ENCODE data around the gene PSMA7. TPM values are rescaled to one million over a fixed set of nuclear protein-coding genes. Genes with fewer than 3 reads are reported as not detected.
"Not testable (repeated sequence)": the region's sequence is repeated elsewhere in the genome, so short reads cannot be mapped to it uniquely, and the experiment has no call there.

PSMA7 gene
- total RNA-seq, 2 experiments from 2014 or later = 432 to 433 TPM

DNA sequence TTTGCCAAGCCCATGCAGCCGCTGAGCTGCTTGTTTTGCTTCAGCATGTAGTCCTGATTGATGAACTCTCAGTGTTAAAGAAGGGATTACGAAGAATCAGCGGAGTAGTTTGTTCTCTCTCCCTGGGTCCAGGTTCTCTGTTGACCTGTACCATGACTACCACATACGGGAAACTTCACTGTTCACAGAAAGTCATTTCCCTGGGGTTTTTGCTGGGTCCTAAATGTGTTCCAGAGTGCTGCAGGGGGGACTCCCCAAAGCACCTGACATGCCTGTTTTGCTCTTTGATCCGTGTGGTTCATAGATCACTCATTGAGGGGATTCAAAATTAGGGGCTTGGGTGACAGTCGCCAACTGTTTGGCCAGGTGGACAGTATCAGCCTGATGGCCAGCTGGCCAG, 15.4 kb downstream of the PSMA7 start:
- ChIA-PET CTCF (no interaction called here), POLR2A (no interaction called here)

DNA sequence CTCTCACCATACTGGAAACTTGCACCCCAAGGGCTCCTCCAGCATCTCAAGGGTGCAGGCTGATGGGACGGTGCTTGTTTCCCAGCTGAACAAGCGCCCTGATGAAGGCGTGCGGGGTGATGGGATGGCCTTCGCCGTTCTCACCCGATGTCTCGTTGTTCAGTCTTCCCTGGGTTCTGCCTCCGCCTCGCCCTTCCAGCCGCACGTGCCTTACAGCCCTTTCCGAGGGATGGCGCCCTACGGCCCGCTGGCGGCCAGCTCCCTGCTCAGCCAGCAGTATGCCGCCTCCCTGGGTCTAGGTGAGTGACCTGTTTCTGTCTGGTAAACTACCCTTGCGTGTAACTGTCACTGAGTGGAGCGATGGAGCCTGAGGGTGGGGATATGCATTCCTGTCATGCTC, 17.1 kb downstream of the PSMA7 start:
- POLR2A ChIA-PET = no interaction called here
- CTCF ChIA-PET = interaction anchor here (1.5 kb wide), 1 partner anchor 15 kb away, joined by 4 read pairs; no protein-coding TSS in a partner anchor

- POLR2A ChIA-PET = interaction anchor here (2.9 kb wide), 1 partner anchor 57 kb away, joined by 19 read pairs; the partner anchor contains the start of gene TAF4
- CTCF ChIA-PET = interaction anchor here (0.8 to 1.2 kb wide), 4 partner anchors 18 to 43 kb away, joined by 3 read pairs; no protein-coding TSS in a partner anchor
Observed at GRCh38 chr20:62123450-62124118, 19.6 kb downstream of the PSMA7 start.

DNA sequence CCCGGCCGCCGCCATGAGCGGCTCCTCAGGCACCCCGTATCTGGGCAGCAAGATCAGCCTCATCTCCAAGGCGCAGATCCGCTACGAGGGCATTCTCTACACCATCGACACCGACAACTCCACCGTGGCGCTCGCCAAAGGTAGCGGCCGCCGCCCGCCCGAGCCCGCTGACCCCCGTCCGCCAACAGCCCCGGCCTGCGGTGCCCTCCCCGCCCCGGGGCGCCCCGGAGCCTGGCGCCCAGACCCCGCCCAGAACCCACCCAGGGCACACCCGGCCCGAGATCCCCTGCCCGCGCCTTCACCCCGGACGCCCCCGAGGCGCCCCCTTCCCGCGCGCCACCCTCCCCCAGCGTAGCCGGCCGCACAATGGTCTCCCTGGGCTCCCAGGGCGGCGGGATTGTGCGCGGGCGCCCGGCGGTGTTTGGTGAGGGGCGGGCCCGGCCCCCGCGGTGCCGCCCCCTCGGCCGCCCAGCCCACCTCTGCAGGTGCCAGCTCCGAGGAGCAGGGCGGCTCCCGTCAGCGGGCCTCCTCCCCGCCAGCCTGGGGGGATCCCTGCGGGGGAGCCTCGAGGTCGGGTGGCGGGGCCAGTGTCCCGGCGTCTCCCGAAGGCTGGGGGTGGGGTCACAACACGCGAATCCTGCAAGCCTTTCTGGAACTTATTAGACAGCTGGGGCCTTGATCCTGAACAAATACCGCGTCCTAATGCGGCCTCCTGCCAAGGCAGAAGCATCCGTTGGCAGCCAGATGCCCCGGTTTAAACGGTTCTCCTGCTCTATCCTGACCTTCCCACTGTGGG, 20.3 kb downstream of the PSMA7 start:
- POLR2A ChIA-PET = interaction anchor here (1.5 to 2.9 kb wide), 3 partner anchors 18 to 57 kb away, joined by 6 to 19 read pairs (median 6); partner anchors contain the start of genes PSMA7, SS18L1 and TAF4

DNA sequence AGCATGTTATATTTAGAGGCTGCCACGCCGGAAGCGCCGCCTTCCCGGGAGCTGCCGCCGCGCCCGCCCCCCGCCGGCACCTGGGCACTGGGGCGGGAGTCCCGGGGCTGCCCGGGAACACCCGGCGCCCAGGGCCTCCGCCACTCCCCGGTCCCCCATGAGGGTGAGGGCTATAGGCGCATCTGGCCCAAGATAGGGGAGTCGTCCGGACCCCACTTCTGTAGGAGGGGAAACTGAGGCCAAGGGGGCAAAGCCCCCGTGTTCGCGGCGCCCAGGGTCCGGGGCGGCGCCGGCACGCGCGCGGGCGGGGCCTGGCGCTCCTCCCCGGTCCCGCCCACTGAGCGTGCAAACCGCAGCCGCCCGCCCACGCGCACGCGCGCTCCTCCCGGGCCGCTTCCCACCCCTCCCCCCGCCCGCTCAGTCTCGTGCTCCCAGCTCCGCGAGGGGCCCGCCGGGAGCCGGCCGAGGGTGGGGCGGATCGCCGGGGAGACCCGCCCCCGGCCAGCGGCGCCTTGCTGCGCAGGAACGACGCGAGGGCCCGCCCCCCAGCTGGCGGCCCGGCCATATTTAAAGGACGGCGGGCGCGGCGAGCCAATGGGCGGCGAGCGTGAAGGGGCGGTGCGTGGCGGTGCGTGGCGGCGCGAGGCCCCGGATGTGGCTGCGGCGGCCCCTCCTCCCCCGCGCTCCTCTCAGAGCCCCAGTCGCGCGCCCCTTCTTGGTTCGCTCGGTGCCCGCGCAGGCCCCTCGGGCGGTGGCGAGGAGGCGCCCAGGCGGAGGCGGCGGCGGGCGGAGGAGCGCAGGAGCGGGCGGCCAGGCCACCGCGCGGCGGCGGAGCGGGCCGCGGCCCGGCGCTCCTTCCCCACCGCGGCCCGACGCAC, 21.2 kb downstream of the PSMA7 start, which contains the start of gene LSM14B:
TSS of gene LSM14B (plus strand) at position 700 of the 878 bp plus-strand sequence. CDS start 192 bp downstream, outside the sequence.
- ChIA-PET CTCF (interaction anchor here (0.8 to 2.0 kb wide), 4 partner anchors 11 to 111 kb away, joined by 3 to 6 read pairs (median 4); no protein-coding TSS in a partner anchor), POLR2A (interaction anchor here (0.6 to 2.9 kb wide), 5 partner anchors 13 to 56 kb away, joined by 3 to 19 read pairs (median 6); partner anchors contain the start of genes PSMA7, SS18L1 and TAF4)

More for the DNA sequence above, 20.3 kb downstream of the PSMA7 start:
- CTCF ChIA-PET = interaction anchor here (0.8 to 2.0 kb wide), 4 partner anchors 19 to 112 kb away, joined by 3 to 6 read pairs (median 4); no protein-coding TSS in a partner anchor

DNA sequence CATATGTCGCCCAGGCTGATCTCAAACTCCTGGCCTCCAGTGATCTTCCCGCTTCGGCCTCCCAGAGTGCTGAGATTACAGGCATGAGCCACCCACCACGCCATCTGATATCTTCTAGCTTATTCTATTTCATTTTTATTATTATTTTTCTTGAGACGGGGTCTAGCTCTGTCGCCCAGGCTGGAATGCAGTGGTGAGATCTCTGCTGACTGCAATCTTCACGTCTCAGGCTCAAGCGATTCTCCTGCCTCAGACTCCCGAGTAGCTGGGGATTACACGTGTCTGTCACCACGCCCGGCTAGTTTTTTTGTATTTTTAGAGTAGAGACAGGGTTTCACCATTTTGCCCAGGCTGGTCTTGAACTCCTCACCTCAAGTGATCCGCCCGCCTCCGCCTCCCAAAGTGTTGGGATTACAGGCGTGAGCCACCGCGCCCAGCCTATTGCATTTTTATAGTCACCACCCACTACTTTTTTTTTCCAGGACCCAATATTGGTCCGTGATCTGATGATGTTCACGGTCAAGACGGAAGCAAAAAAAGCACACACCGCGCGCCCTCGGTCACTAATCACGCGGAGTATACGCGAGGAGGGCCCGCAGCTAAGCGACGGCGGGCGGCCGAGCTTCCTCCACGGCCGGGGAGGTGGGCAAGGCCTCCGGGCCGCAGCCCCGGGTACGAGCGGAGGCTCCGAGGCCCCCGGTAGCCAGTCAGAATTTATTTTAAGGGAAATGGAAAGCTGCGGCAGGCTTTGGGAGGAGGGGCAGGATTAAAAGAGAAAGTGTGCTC, 22.0 kb downstream of the PSMA7 start:
- POLR2A ChIA-PET = interaction anchor here (0.6 to 2.9 kb wide), 5 partner anchors 14 to 57 kb away, joined by 3 to 19 read pairs (median 6); partner anchors contain the start of genes PSMA7, SS18L1 and TAF4
- CTCF ChIA-PET = interaction anchor here (0.8 to 2.0 kb wide), 3 partner anchors 12 to 20 kb away, joined by 3 to 6 read pairs (median 3); no protein-coding TSS in a partner anchor

- ChIA-PET POLR2A (no interaction called here), CTCF (interaction anchor here (2.0 kb wide), 1 partner anchor 21 kb away, joined by 6 read pairs; no protein-coding TSS in a partner anchor)
Observed at GRCh38 chr20:62120365-62120762, 22.8 kb downstream of the PSMA7 start.

GRCh38 chr20:62119591-62120364, 23.4 kb downstream of the PSMA7 start:
- ChIA-PET CTCF (no interaction called here), POLR2A (no interaction called here)

- CTCF ChIA-PET = interaction anchor here (1.2 kb wide), 1 partner anchor 23 kb away, joined by 3 read pairs; no protein-coding TSS in a partner anchor
- POLR2A ChIA-PET = no interaction called here
Observed at GRCh38 chr20:62119115-62119514, 24.1 kb downstream of the PSMA7 start.

DNA sequence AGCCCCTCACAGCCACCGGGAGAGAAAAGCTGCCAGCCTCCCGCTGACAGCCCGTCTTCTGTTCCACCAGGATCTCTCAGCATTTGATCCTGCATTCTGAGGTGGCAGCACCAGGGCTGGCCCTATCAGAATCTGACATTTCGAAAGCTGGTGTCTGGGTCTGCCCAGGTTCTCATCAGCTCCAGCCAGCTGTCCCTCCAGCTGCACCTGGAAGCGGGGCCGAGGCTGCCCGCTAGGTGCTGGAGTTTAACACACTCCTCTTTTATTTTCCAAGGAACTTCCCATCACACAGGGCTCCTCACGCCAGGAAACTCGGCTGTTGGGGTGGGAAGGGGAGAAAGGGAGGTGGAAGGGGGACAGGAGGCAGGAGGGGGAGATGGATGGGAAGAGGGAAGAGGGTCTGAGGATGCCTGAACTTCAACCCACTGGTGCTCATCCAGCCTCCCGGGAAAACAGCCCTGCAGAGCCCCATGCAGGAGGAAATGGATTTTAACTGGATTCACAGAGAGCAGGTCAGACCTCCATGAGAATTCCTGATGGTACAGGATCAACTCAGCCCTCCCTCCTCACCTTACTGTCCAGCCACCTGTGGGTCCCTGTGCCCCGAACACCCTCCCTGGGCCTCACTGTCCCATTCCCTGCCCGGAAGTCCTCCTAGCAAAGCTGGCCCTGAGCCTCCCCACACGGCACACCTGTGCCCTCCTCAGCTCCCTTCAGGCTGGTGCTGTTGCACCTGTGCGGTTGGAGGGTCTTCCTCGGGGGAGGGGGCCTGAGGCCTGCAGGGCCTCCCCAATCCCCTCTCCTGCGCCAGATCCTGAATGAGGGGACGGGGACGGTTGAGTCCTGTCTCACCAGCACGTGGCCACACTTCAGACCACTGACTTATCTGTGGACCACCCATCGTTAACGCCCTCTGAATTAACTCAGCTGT, 24.8 kb downstream of the PSMA7 start:
- CTCF ChIA-PET = interaction anchor here (1.2 kb wide), 1 partner anchor 24 kb away, joined by 3 read pairs; no protein-coding TSS in a partner anchor

DNA sequence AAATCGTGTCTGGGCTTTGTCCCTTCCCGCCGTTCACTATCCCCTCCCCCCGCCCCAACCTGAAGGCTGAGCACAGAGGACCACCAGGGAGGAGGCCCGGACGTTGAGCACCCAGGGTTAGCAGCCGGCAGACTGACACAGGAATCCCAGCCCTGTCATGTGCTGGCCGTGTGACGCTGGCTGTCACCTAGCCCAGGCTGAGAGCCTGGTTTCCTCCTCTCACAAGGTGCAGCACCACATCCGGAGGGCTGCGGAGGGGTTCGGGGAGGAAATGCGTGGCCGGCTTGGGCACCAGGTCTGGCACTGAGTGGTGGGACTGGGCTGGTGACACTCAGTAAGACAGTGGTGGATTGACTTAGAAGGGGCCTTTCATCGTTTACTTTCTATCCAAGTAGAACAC, 25.5 kb downstream of the PSMA7 start:
- POLR2A ChIA-PET = no interaction called here
- CTCF ChIA-PET = no interaction called here

More for the DNA sequence above, 24.8 kb downstream of the PSMA7 start:
- POLR2A ChIA-PET = no interaction called here

DNA sequence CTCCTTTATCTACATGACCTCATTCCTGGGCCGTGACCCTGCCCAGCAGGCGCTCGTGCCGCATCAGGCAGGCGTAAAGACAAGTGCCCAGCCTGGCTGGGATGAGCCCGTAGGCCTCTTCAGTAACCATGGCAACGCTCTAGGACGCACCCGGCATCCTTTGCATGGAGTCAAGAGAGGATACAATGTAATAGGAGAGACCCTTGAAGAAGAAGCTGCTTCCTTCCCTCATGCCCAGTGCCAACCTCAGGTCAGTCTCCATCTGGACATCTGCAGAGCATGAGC, 25.9 kb downstream of the PSMA7 start:
- ChIA-PET POLR2A (no interaction called here), CTCF (no interaction called here)

DNA sequence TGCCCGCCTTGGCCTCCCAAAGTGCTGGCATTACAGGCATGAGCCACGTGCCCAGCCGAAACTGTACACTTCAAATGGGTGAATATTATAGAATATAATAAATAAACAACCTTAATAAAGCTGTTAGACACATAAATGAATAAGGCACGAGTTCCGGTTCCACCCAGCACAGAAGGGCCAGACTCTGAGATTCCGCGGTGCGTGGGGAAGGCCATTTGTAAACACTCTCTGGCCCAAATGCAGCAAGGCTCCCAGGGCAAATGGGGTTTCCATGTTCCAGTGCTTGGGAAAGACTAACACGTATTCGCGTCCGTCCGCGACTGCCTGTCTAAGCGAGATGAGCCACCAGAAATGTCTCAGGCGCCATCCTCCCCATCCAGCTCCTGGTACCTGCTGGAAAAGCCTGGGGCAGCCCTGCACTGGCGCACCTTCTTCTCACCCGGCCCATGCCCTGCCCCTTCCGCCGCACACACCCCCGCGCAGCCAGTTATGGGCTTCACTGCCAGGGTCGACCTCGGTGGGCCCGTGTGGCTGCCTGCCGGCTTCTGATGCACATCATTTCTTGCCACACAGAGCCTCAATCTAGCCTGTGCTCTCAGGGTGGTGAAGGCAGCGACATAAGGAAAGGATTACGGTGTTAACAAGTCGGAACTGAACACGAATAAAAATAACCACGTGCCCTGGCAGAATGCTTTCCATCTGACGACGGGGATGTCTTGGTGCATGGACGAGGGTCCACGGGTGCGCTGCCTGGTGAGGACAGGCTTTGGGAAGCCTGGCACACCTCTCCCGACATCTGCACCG, 26.4 kb downstream of the PSMA7 start:
- CTCF ChIA-PET = no interaction called here
- POLR2A ChIA-PET = no interaction called here

DNA sequence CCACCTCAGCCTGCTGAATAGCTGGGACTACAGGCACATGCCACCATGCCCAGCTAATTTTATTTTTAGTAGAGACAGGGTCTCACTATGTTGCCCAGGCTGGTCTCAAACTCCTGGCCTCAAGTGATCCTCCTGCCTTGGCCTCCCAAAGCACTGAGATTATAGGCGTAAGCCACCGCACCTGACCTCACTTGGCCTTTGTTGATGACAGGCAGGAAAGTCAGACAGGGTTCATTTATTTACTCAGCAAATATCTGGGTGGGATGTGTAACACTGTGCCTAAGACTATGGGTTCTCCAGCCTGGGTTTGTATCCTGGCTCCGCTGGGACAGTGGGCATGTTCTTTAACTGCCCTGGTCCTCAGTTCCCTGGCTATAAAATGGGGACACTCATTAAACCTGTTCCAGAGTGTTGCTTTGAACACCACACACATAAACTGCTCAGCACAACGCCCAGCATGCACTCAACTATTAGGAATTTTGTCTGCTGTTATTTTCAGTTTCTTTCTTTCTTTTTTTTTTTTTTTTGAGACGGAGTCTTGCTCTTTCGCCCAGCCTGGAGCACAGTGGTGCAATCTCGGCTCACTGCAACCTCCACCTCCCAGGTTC, 27.3 kb downstream of the PSMA7 start:
- POLR2A ChIA-PET, CTCF ChIA-PET: not testable (repeated sequence)

- CTCF ChIA-PET = no interaction called here
- POLR2A ChIA-PET = no interaction called here
Observed at GRCh38 chr20:62114894-62115293, 28.3 kb downstream of the PSMA7 start.

GRCh38 chr20:62112368-62112767, 30.8 kb downstream of the PSMA7 start:
- POLR2A ChIA-PET = no interaction called here
- CTCF ChIA-PET = no interaction called here
